Duodenal mucosa (tissue), 2 donors: ENCODE results near the gene EFNA2.

ENCODE experiments used
- H3K27ac ChIP-seq: one replicate; pipeline ENCODE4 v1.7.0; 2013; ENCODE audit warnings: low read depth, low read length
- H3K27me3 ChIP-seq, 2 donors: one replicate each; pipeline ENCODE4 v1.7.0; 2013; ENCODE audit warnings: low read length in 2 of 2, control low read depth in 1 of 2; ENCODE audit not compliant: insufficient read depth in 2 of 2, control insufficient read depth in 1 of 2
- H3K36me3 ChIP-seq, 2 donors: one replicate each; pipeline ENCODE4 v1.7.0; 2013; ENCODE audit warnings: low read length in 2 of 2, control low read depth in 1 of 2; ENCODE audit not compliant: insufficient read depth in 2 of 2, control insufficient read depth in 1 of 2
- H3K4me1 ChIP-seq, 2 donors: one replicate each; pipeline ENCODE4 v1.7.0; 2013; ENCODE audit warnings: low read length in 2 of 2, control low read depth in 1 of 2; ENCODE audit not compliant: insufficient read depth in 2 of 2, control insufficient read depth in 1 of 2
- H3K4me3 ChIP-seq, 2 donors: one replicate each; pipeline ENCODE4 v1.7.0; 2013; ENCODE audit warnings: low read length in 2 of 2, low read depth in 1 of 2
- H3K9ac ChIP-seq, 2 donors: one replicate each; pipeline ENCODE4 v1.7.0; 2013; ENCODE audit warnings: low read length in 2 of 2, low read depth in 1 of 2
- H3K9me3 ChIP-seq, 2 donors: one replicate each; pipeline ENCODE4 v1.7.0; 2013; ENCODE audit warnings: low read length in 2 of 2, control low read depth in 1 of 2; ENCODE audit not compliant: control insufficient read depth in 1 of 2

The EFNA2 gene

DNA sequence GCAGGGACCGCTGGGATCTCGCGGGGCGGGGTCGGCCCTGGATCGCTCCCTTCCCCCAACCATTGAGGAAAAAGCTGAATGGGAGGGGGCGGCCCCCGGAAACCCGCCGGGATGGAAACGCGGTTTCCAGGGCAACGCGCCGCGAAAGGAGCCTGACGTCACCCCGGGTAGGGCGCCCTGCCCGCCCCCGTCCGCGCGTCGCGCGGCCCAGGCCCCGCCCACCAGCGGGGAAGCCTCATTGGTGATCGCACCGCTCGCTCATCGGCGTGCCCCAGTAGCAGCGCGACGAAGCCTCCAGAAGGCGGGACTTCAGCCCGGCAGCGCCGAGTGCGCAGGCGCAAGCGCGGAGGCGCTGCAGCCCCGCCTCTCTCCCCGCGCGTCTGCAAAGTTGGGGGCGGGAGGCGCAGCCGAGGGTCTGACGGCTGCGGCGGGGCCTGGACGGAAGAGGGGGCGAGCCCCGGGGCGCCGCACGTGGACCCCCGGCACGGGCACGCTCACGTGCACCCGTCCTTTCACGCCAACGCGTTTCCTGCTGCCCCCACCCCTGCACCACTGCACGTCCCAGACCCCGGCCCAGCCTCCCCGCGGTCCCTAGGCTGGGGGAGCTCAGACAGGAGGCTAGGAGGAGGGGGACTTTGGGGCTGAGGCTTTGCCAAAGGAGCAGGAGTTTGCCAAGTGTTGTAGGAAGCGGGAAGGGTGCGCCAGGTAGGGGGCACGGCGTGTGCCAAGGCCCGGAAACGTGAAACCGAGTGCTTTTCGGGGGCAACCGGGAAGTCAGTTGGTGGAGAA, 24.7 kb upstream of the EFNA2 start:
- Histone ChIP-seq H3K4me1 (peaks cover 50 to 64% of the 10 kb centered on the region in 2 donors), H3K4me3 (peak overlapping the region; percentile 77 to 86), H3K9me3 (no peaks in the 10 kb centered on the region), H3K27ac (peak overlapping the region; percentile 99), H3K27me3 (no peaks in the 10 kb centered on the region), H3K9ac (peak overlapping the region; percentile 85 to 96), H3K36me3 (peaks cover 3 to 9% of the 10 kb centered on the region in 2 donors)

DNA sequence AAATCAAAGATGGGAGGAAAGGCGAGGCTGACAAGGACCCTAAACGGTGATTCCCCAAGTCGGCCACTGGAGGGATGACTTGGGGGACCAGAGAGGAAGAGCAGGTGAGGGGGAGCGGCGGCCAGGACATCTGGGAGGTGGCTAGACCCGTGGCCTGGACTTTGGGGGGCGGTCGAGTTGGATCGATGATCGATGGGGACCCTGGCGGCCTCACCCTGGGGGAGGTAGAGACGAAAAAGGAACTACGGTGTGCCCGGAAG, 24.2 kb upstream of the EFNA2 start:
- Histone ChIP-seq H3K27me3 (no peaks in the 10 kb centered on the region), H3K27ac (peak overlapping the region; percentile 99), H3K4me1 (peaks cover 54 to 67% of the 10 kb centered on the region in 2 donors), H3K36me3 (peaks cover 3 to 6% of the 10 kb centered on the region in 2 donors), H3K4me3 (peak overlapping the region; percentile 77 to 86), H3K9me3 (no peaks in the 10 kb centered on the region), H3K9ac (peak overlapping the region; percentile 85 to 96)

DNA sequence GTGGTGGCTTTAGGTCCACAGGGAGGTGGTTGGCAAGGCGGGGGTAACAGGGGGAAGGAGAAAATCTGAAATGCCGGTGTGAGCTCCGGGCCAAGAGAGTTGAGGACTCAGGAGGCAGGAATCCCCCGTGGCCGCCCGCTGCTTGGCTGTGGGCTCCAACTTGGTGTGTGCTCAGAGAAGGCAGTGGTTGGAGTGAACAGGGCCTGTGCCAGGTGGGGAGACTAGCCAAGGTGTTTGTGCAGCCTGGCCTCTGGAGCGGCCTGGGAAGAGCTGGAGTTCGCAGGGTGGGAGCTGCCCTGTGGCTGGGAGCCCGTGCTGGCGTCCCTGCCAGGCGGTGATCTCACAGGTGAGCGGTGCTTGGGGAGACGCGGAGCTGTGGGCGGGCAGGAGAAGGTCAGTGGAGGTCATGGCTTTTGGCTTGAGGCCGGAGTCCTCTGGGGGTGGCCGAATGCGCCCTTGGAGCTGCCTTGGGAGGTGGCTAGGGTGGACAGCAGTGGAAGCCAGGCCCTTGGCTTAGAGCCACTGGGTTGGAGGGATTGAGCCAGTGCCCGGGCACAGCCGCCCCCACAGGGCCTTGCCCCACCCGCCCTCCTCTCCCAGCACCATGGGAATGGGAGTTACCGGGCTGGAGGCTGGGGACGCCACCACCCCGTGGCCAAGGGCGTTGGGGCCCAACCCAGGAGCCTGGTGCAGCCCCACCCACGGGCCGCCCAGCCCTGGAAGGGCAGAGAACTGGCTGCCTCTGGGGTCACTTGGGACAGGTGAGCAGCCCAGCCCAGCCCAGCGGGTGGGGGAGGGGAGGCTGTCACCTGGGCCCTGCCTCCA, 23.7 kb upstream of the EFNA2 start:
- H3K9ac ChIP-seq, result peak overlapping the region; percentile 85 to 96

DNA sequence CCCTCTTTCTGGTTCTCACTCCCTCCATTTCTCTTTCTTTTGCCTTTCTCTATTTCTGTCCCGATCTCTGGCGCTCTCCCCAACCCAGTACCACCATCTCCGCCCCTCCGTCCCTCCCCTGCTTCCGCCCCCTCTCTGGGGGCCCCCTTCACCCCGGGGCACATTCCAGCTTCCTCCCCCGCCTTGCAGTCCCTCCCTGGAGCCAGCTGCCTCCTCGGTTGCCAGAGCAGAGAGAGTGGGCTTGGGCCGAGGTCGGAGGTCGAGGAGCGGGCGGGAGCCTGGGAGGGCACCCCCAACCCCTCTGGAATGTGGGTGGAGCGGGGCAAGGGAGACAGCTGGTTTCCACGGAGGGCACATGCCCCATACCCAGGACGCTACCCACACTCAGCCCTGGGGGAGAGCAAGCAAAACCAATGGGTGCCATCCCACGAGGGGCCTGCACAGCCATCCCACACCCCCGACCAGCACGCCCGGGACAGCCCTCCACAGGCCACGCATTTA, 23.0 kb upstream of the EFNA2 start:
- no peaks in the 10 kb centered on the region for H3K9me3 ChIP-seq
- peak overlapping the region; percentile 43 to 68 for H3K4me3 ChIP-seq
- H3K4me1 ChIP-seq, result peaks cover 60 to 71% of the 10 kb centered on the region in 2 donors

More for the DNA sequence above, 23.7 kb upstream of the EFNA2 start:
- Histone ChIP-seq H3K27me3 (no peaks in the 10 kb centered on the region), H3K4me1 (peaks cover 54 to 68% of the 10 kb centered on the region in 2 donors), H3K27ac (peak overlapping the region; percentile 99), H3K9me3 (no peaks in the 10 kb centered on the region), H3K4me3 (peak overlapping the region; percentile 77 to 86), H3K36me3 (peaks cover under 1 to 3% of the 10 kb centered on the region in 2 donors)

DNA sequence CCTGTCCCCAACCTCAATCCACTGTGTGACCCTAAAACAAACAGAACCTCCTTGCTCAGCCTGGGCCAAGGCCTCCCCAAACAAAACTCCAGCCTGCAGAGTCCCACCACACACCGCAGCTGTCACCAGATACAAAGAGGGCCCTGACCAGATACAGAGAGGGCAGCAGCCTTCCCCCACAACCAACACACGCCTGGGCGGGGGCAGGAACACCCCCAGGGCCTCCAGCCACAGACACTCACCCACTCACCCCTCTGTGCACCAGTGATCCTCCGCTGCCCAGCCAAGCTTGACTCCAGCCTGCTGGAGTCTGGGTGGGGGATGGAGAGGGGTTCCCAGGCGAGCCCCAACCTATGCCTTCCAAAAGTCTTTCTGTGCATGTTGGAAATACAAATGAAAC, 22.5 kb upstream of the EFNA2 start:
- Histone ChIP-seq H3K4me1 (peaks cover 63 to 71% of the 10 kb centered on the region in 2 donors), H3K4me3 (peak overlapping the region in 1 of 2 donors; percentile 43), H3K9me3 (no peaks in the 10 kb centered on the region), H3K36me3 (no peaks in the 10 kb centered on the region), H3K27ac (peak overlapping the region; percentile 99), H3K27me3 (no peaks in the 10 kb centered on the region), H3K9ac (peak overlapping the region; percentile 12 to 96)

More for the DNA sequence above, 23.0 kb upstream of the EFNA2 start:
- no peaks in the 10 kb centered on the region for H3K27me3 ChIP-seq
- peak overlapping the region; percentile 63 to 96 for H3K9ac ChIP-seq
- peaks cover 0 to 2% of the 10 kb centered on the region in 2 donors for H3K36me3 ChIP-seq
- H3K27ac ChIP-seq, result peak overlapping the region; percentile 99

DNA sequence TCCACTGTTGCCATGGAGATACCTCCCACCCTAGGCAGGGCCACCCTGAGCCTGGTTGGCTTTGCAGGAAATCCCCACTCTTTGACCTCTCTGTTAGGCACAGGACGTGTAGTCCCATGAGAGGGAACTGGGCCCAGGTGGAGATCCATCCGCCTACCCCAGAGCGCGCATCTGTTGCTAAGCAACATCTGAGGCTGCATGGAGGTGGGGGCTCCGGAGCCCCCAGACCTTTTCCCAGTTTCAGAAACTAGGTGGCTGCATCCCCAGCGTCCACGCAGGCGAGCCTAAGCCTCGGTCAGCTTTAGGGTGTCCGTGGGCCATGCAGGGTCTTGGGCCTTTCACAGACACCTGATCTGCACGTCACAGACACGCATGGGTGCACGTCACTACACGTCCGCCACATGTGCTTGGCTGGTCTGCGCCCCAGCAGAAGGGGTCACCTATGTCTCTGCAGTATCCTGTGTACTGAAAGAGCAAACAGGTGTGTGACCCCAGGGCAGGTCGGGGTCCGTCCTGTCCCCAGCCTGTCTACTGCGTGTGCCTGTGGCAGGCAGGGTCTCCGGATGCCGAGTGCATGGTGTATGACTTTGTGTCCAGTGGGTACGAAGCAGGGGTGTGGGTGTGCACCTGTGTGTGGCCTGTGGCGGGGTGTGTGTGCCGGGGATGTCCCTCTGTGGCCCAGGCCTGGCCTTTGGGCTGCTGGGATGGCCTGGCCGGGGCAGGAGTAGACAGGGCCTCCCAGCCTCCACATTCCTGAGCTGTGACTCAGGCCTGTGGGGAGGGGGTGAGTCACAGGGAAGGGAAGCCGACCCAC, 20.7 kb upstream of the EFNA2 start:
- peaks cover 53 to 72% of the 10 kb centered on the region in 2 donors for H3K4me1 ChIP-seq
- peak overlapping the region in 1 of 2 donors; percentile 29 for H3K4me3 ChIP-seq

DNA sequence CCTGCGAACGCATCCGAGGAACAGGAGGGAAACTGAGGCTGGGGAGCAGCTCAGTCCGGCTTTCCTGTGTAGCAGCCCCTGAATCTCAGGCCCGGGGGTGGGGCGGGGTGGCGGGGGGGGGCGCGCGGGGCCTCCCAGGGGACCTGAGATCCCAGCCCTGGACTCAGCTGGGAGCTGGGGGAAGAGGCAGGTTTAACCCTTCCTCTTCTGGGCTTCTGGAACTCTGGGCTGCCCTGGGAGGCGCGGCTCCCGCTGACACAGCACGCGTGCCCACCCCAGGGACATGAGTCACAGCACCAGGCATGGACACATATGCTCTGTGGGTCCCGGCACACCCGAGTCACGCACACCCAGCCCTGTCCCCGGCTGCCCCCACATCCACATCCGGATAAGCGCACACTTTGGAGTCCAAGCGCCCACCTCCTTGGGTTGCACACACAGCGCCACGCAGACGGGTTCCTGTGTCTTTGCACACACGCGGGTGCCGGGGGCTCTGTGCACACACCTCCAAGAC, 20.0 kb upstream of the EFNA2 start:
- Histone ChIP-seq H3K27ac (peak overlapping the region; percentile 87), H3K4me3 (peak overlapping the region; percentile 65 to 68), H3K9ac (peak overlapping the region; percentile 54 to 56), H3K27me3 (no peaks in the 10 kb centered on the region), H3K36me3 (peaks cover 0 to 1% of the 10 kb centered on the region in 2 donors), H3K4me1 (peaks cover 53 to 73% of the 10 kb centered on the region in 2 donors), H3K9me3 (no peaks in the 10 kb centered on the region)

More for the DNA sequence above, 20.7 kb upstream of the EFNA2 start:
- Histone ChIP-seq H3K36me3 (no peaks in the 10 kb centered on the region), H3K9ac (peak overlapping the region in 1 of 2 donors; percentile 25), H3K27me3 (no peaks in the 10 kb centered on the region), H3K9me3 (no peaks in the 10 kb centered on the region), H3K27ac (peak overlapping the region; percentile 81)

DNA sequence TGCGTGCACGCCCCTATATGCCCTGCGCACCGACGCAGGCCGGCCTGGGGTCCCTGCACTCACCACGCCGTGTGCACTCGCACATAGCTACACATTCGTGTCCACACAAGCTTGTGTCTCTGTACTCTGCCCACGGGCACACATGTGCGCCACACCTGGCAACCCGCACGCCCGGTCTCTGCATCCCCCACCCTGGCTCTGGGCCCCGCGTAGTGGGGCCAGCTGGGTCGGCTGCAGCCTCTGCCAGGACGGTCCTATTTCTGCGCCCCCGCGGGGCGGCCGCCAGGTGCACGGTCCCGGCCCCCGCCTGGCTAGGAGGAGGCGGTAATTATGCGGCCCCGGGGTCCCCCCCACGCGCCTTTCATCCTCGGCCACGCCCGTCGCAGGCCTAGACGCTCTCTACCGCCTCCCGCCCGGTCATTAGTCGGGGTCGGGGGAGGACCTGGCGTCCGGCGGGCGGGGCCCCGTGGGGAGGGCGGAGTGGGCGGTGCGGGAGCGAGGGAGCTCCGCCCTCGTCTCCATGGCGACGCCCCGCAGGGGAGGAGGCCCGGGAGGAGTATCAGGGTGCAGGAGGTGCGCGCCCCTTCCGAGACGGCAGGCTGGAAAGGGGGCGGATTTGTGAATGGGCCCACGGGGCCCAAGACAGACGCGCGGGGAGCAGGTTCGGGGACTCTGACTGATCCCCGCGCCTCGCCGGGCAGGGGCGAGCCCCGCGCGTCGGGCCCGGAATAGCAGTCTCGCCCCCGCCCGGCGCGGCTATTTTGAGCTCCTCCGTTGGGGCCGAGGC, 19.4 kb upstream of the EFNA2 start:
- Histone ChIP-seq H3K4me3 (peak overlapping the region; percentile 65 to 68), H3K36me3 (peaks cover 5 to 8% of the 10 kb centered on the region in 2 donors), H3K4me1 (peaks cover 59 to 76% of the 10 kb centered on the region in 2 donors), H3K9ac (peak overlapping the region; percentile 54 to 56), H3K27ac (peak overlapping the region; percentile 87), H3K9me3 (no peaks in the 10 kb centered on the region), H3K27me3 (no peaks in the 10 kb centered on the region)
